Peyer's patch (tissue), 4 donors: Measurements from ENCODE around the gene OPA1.

Source experiments
- CTCF ChIP-seq, 6 experiments: fragments of 450-650 bp in 4 of 6; fragments of 200-600 bp in 2 of 6; sonication (generic) in 1 of 6; IDR thresholded peaks; one replicate each; pipeline ENCODE4 v1.5.1; 2017 to 2019; ENCODE audit warnings: antibody characterized with exemption in 6 of 6, mild to moderate bottlenecking in 3 of 6, moderate library complexity in 1 of 6
- POLR2A ChIP-seq, 2 donors: fragments of 450-650 bp; IDR thresholded peaks; one replicate each; pipeline ENCODE4 v1.5.1; 2017; ENCODE audit warnings: antibody characterized with exemption in 2 of 2, mild to moderate bottlenecking in 2 of 2, moderate library complexity in 2 of 2

GRCh38 chr3:193673845-193674244, 80.8 kb downstream of the OPA1 start:
- TF ChIP-seq CTCF (IDR thresholded peaks at IDR 0.05) = no peak
- no peak for TF ChIP-seq POLR2A (IDR thresholded peaks at IDR 0.05)
